ENCODE measurements around the gene LYRM4. TPM values are rescaled to one million over a fixed set of nuclear protein-coding genes. Genes with fewer than 3 reads are reported as not detected.

LYRM4 gene
- total RNA-seq, 1 donor from 2014 or later, result 15.7 TPM

DNA sequence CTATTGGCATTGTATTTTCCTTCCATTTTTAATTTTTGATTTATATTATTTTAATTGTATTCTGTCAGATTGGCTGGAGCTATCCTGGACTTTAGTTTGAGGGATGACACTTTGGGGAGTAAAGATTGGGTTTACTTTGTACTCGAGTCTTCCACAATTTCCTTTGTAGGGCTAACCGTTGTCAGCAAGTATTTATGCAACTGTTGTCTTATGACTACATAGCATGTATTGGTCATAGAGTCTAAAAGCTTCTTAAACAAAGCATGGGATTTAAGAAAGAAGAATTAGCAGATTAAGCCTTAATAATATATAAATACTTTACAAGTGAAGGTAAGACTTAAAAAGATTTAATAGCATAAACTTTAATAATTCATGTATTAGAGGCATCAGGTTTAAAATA, 20.2 kb upstream of the LYRM4 start:
- no peak for DNase-seq (ENCODE audit: low read depth in 2 of 2)

DNA sequence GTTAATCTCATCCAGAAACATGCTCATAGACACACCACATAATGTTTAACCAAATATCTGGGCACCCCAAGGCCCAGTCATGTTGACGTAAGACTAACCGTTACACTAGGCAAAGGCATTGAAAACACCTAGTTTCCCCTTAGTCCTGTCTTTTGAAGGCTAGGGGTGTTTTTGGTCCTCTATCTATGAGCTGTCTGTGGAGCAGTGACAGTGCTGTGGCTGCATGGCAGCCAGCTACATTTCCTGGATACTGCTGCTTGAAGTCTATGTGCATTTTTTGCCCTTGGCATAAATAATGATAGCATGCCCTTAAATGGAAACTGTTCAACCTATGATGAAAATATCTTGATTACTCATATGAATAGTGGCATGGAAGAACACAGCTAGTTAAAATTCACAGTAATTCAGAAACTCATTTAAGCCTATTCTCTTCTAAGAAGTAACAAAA, 19.2 kb upstream of the LYRM4 start:
- no peak for DNase-seq (ENCODE audit: low read depth in 2 of 2)

DNA sequence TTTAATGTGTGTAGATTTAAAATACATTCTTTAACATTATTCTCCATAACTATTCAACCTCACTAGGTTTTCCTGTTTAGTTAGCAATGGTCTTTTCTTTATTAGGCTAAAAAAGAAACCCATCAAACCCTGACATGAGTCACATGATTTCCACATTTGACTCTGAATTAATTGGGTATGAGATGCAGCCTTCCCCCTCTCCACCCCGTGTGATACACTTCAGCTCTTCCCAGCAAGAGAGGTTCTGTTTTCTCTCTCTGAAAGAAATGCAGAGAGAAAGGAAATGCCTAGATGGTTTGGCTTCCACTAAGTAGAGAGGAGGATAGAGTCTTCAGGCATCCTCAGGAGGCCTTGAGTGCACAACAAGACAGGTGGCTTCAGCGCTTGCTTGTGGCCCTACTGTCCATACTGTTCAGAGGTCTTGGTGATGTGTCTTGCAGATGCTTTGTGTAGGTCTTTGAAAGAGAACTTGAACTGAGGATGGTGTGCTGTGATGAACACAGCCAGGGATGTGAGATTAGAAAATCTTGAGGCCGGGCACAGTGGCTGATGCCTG, 17.9 kb upstream of the LYRM4 start:
- DNase-seq (ENCODE audit: low read depth in 2 of 2), result no peak

DNA sequence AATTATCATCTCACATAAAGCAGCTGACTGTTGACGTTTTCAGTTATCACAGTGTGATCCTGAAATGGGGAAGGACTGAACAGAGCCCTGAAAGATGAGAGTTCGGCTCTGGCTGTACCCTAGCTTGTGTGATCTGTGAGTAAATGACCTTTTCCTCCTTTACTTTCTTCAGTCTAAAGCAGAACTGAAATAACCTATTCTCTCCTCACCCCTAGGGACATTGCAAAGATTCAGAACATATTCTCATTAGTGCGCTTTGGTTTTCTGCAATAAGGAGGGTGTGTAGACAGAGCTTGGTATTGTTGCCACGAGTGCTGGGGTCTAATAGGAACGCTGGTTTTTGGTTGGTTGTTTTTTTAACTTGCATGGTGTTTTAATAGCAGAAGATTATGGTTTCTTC, 17.3 kb upstream of the LYRM4 start:
- DNase-seq (ENCODE audit: low read depth in 2 of 2), result no peak

DNA sequence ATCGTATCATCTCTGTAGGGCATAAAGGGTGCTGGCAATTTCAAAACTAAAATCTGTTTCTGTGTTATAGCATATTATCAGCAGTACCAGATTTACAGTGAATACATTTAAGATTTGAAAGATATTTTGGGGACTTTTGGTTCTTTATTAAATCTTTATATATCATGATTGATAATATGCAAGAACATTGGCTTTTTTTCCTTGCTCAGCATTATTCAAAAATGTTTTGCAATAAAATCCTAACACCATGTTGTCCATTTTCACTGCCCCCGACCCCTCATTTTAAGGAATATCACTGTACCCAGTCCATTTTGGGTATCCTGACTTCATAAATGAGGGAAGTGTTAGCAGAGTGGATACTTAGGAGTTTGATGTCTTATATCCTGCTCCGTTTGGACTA, 16.8 kb upstream of the LYRM4 start:
- no peak for DNase-seq (ENCODE audit: low read depth in 2 of 2)

DNA sequence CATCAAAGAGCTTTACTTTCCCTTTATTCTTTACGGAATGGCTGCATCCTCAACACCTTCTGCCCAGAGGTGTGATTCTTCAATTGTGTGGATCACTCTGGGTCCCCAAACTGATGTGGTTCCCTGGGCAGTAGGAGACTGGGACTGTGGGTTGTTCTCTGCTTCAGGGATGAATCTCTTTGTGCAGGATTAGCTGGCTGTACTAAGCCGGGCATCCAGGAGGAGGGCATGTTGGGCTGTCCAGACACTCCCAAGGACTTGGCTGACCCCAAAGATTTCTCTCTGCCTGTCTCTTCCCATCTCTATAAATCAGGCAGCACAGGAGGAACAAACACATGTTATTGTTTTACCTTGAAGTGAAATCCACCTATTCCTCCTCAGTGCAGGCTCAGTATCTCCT, 15.8 kb upstream of the LYRM4 start:
- no peak for DNase-seq (ENCODE audit: low read depth in 2 of 2)

DNA sequence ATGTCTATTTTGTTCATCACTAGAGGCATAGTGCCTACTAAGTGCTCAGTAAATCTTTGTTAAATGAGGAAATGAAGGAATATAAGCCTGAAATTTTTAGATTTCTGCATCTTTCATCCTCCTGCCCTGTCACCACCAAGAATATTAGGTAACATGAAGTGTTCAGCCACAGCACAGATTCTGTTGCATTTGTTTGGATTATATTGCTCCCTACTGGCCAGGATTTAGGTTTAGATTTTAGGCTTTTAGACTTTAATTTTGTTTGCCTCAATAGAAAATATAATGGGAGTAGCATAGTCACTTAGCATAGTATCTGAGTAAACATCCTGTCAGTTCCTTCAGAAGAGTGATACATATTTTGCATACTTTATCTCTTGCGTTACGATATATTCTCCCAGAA, 14.7 kb upstream of the LYRM4 start:
- no peak for DNase-seq (ENCODE audit: low read depth in 2 of 2)

DNA sequence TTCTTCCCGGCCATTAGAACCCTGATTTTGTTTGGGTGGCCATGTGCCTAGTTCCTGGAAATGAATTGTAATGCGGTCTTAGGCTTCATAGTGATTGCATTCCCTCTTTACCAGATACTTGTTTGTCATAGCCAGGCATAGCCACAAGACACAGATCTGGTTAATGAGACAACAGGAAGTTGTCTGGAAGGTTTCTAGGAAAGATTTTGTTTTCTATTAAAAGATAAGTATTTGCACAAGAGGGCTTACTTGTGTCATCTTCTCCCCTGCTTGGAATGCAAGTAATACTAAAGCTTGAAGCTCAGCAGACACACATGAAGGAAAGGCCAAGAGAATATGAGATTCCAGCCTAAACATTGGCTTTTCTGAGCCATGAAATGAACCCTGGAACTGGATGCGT, 13.5 kb upstream of the LYRM4 start:
- DNase-seq (ENCODE audit: low read depth in 2 of 2), result no peak

DNA sequence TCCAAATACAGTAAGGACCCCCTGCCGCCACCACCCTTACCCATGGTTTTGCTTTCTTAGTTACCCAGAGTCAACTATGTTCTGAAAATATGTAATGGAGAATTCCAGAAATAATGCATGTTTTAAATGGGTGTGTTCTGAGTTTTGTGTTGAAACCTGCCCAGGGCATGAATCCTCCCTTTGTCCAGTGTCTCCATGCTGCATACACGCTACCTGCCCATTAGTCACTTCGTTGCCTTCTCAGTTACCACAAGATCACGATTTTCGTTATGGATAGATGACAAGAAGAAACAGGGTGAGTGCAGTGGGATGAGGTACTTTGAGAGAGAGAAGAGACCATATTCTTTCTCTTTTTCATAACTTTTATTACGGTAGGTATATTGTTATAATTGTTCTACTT, 11.2 kb upstream of the LYRM4 start:
- DNase-seq (ENCODE audit: low read depth in 2 of 2), result no peak

DNA sequence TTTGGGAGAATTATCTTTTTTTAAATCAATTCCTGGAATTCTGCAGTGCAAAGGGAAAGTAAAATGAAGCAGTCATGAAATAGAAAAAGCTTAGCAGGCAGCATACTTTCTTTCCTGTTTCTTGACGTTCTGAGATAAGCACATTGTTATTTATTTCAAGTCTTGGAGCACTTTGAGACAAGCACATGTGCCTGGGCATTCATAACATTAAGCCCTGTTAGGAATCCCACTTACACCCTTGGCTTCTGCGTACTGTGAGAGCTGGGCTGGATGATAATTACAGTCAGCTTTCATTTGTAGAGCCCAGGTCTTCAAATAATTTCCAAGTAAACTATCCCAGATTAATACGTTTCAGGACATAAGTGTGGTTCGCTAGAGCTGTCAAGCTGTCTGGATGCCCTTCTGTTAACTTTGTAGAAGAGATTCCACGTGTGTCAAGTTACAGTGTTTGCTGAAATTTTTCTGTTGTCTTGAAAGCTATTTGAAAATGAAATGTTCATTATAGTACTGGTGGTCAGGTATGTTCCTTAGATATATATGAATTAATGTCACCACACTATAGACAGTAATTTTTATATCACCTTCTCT, 9.4 kb upstream of the LYRM4 start:
- no peak for DNase-seq (ENCODE audit: low read depth in 2 of 2)

DNA sequence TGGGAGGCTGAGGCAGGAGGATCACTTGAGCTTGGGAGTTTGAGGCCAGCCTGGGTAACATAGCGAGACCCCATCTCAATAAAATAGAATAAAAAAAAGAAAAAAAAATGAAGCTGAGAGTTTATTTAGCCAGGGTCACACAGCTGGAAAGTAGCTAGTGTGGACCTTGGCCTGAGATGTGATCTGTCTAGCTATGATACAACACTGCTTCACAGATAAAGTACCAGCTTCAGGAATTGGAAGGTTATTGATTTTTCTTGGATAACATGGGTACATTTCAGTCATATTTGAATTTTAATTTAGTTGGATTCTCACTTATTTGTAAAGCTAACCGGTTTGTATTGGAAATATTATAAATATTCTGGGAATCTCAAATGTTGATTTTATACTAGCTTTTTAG, 5.7 kb upstream of the LYRM4 start:
- no peak for DNase-seq (ENCODE audit: low read depth in 2 of 2)

DNA sequence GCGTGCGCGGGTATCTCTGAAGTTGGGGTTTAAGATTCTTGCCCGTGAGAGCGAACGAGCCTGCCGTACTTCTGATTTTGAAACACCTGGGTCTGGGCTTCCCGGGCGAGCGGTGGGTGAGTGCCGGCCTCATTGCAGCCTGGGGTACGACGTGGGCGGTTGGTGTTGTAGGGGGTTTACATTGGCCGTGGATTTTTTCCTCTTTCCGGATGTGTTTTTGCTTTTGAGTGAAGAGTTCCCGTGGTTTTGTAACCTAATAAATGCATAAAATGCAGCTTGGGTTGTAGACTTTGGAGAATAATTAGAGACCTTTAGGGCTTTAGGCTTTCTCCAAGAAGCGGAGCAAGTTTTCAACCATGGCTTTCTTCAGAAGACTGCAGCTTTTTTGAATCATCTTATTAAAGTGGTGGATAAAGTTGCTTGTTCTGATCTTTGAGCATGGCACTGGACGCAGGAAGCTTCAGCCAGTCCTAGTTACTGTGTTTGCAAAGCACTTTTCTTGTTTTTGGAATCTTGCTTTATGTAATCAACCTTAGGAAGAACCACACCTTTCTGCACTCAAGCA, 877 bp upstream of the LYRM4 start:
- DNase-seq (ENCODE audit: low read depth in 2 of 2), result no peak

DNA sequence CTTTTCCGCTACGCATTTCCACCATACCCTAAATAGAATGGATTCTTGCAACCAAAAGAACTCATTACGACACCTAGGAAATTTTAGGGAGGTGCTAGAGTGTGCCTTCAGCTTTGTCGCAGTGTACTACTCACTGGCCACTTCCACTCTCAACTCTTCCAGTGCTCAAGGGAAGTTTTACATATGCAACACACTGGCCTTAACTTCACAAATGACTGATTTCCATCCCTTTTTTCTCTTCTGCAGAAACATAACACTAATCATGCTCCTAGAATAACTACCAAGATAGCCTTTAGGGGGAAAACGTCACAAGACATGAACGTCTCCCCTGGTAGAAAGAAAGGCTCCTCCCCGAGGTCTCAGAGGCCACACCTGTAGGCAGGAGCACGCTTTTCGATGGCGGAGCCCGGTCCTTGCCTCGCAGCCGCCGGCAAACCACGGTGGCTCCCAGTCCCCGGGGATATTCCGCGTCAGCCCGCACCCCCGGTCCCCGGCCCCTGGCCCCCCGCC, 584 bp downstream of the LYRM4 start:
- DNase-seq (ENCODE audit: low read depth in 2 of 2), result peak in 1 of 2 donors; percentile 46

DNA sequence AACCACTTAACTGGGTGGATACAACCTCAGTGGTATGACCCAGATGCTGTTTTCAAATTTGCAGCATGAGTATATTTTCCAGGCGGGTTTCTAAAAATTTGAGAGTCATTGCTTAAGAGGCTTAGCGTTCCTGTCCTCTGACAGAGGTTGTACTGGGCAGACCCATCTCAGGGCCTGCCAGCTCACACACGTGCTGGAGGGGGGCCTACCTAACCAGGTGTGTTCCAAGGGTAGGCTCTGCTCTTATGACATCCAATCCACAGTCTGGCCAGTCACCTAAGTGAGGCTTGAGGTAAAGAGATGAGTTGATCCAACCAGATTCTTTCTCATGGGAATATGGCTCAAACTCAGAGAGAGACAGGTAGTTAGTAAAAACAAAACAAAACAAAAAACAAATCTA, 1.3 kb downstream of the LYRM4 start:
- DNase-seq (ENCODE audit: low read depth in 2 of 2), result no peak

DNA sequence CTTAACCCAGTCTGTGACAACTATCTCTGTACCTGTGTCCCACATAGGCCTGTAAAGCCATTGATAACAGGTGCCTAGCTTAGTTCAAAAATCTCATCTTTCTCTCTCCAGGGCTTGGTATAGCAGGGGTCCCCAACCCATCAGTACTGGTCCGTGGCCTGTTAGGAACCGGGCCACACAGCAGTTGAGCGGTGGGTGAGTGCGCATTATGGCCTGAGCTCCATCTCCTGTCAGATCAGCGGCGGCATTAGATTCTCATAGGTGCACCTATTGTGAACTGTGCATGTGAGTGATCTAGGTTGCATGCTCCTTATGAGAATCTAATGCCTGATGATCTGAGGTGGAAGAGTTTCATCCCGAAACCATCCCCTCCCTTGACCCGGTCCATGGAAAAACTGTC, 3.4 kb downstream of the LYRM4 start:
- no peak for DNase-seq (ENCODE audit: low read depth in 2 of 2)

DNA sequence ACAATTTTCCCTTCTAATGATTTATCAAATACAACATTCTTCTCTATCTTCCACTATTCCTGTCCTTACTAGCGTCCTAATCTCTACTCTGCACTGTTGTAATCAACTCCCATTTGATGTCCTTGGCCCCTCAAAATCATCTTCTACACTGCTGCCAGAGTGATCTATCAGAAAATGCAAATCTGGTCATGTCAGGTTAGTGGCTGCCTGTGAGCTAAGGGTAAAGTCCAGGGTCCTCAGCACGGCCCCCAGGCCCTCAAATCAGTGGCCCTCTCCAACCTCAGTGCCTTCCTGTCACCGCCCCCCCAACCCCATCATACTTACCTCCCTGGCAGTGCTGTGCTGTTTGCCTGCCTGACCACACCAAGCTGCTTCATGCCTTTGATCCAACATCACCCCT, 3.8 kb downstream of the LYRM4 start:
- DNase-seq (ENCODE audit: low read depth in 2 of 2), result no peak

DNA sequence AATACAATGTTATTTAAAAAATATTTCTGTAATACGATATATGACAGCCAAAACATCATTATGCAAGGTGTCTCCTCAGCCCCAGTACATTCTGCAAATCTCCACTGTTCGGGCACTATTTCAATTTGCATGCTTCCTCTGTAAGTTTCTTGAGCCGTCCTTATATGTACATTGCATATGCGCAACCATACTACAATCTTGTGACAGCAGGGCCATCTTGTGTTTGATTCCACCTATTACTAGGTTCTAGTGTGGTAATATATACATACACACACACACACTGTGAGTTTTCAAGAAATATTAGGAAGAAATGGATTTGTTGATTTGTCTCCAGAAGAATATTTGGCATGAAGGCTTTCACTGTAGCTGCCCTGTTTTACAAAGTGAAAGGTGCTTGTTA, 9.8 kb downstream of the LYRM4 start:
- no peak for DNase-seq (ENCODE audit: low read depth in 2 of 2)

DNA sequence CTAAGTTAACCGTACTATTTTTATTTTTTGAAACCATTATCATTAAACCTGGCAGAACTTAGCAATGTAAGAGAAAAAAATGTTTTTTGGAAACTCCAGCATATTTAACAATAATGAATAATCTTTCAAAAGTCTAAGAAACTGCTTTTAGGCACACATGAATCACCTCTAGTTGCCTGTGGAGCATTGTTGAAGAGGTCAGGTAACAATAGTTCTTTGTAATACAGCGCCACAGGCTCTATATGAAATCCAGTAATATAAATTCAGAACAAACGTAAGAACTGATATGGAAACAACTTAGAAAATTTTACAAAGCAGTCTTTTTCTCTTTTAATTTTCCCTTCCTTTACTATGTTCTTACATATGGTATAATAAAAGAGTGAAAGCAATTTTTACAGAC, 10.3 kb downstream of the LYRM4 start:
- no peak for DNase-seq (ENCODE audit: low read depth in 2 of 2)

DNA sequence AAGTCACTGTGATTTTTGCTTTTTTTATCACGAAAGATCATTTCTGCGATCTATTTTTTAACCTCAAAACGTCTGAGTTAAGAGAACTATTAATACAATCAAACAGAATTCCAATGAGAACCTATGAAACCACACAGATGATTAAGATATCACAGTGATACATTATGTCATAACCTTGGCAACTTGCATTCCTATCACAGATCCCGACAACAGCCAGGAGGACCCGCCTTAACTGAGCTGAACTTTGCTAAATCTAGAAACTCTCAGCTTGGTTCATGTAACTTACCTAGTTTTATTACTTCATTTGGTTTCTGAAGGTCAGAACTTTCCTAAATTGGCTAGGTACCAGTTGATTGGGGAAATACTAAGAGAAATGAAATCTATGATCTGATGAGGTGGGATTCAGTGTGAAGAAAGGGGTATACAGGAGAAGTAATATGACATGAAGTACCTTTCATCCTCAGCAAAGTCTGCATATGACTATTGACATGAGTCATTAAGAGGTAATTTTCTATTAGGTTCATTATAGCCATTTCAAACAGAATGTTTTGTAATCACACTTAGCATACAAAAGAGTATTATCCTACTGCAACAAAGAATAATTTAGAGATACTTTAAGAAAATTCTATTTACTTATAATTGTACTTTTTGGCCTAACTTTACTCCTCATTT, 11.2 kb downstream of the LYRM4 start:
- DNase-seq (ENCODE audit: low read depth in 2 of 2), result no peak

DNA sequence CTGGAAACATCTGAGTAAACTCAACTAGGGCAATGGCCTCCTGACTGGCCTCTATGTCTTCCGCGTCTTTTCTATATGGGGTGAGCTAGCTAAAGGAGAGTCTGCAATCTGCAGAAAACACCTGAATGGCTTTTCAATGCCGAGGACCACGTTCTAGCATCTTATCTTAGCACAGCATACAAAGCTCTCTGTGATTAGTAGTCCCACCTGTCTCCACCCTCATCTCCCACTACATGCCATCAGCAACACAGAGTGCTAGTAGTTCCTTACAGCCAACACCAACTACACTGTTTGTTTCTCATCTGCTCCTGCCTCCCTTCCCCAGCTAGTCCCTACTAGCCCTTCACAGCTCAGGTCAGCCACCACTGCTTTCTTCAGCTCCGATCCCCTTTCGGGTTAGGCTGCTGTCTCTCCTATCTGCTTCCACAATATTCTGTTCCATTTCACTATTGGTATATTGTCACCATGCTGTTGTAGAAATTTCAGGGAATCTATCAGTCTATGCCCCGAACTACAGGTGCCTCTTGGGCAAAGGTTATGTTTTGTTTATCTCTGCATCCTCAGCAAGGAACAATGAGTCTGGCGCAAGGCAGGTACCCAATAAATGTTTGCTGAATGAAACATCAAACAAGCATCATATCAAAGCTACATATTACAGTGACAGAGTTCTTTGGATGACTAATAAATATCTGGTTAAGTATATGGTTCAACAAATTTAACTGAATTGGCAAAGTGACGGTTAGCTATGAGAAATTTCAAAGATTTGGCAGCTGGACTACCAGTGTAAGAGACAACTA, 12.2 kb downstream of the LYRM4 start:
- DNase-seq (ENCODE audit: low read depth in 2 of 2), result no peak

DNA sequence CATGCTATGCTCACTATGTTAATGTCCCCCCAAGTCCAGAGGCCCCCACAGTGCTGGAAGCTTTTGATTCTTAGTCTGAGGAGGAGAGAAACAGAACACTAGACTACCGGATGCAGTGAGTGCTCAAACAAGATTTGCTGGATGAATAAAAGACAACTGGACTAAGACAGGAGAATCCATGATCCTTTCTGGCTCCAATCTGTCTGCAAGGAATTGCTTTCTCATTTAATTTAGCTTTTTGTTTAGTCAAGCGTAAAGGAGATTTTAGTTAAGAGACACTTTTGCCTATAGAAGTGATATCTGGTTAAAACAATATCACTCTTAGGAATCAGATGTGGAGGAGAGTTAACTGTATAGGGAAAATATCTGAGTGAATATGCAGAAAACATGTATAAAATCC, 13.5 kb downstream of the LYRM4 start:
- no peak for DNase-seq (ENCODE audit: low read depth in 2 of 2)

Data from dermis microvascular lymphatic vessel endothelial cell (primary cell).